T-cell (primary cell): ENCODE measurements around the gene TSACC. TPM values are rescaled to one million over a fixed set of nuclear protein-coding genes. Genes with fewer than 3 reads are reported as not detected.

Experiments used
- ATAC-seq, 4 experiments: fragments of 200-7000 bp in 3 of 4; fragments of 150-1000 bp in 1 of 4; cut with Tn5 transposase; replicated peaks in 1 of 4; 1 replicate in 3 of 4; 2 replicates in 1 of 4; pipeline ENCODE4 v1.10.0; 2021; ENCODE audit warnings: moderate library complexity in 3 of 4, mild to moderate bottlenecking in 2 of 4, moderate number of reproducible peaks in 1 of 4
- CTCF ChIA-PET, 2 donors: fragments of 300-600 bp; sonication (Branson Sonifier 250); formaldehyde crosslinking; loops; one replicate each; lab custom pipeline; 2022; ENCODE audit warnings: antibody characterized with exemption in 2 of 2; lab: Charles Lee
- POLR2A ChIA-PET, 2 donors: fragments of 300-600 bp; sonication (Branson Sonifier 250); formaldehyde crosslinking; loops; one replicate each; lab custom pipeline; 2022; ENCODE audit warnings: antibody characterized with exemption in 2 of 2; lab: Charles Lee
- DNase-seq, 35 experiments: peaks; one replicate each; pipeline versions ENCODE4 v3.0.0 to v3.0.0-alpha.2; 2013 to 2023
- H3K27ac ChIP-seq: one replicate; pipeline ENCODE4 v1.5.1; 2013; ENCODE audit warnings: low read length
- H3K27me3 ChIP-seq, 2 experiments: replicated peaks in 1 of 2; 1 replicate in 1 of 2; 2 replicates in 1 of 2; pipeline versions ENCODE4 v1.6.1 to v1.7.0; 2013; ENCODE audit warnings: low read length in 1 of 2, mixed read lengths in 1 of 2; ENCODE audit not compliant: control insufficient read depth in 2 of 2, insufficient read depth in 2 of 2; ENCODE audit errors: extremely low read depth in 1 of 2
- H3K36me3 ChIP-seq, 2 donors: 1 replicate in 1 of 2; 2 replicates in 1 of 2; pipeline versions ENCODE4 v1.6.1 to v1.7.0; 2013; ENCODE audit warnings: low read length in 1 of 2; ENCODE audit not compliant: control insufficient read depth in 2 of 2, insufficient read depth in 1 of 2; ENCODE audit errors: extremely low read depth in 1 of 2
- H3K4me1 ChIP-seq, 2 experiments: 1 replicate in 1 of 2; 2 replicates in 1 of 2; pipeline versions ENCODE4 v1.6.1 to v1.7.0; 2013; ENCODE audit warnings: low read length in 2 of 2, mixed read lengths in 1 of 2; ENCODE audit not compliant: insufficient read depth in 2 of 2, control insufficient read depth in 1 of 2; ENCODE audit errors: extremely low read depth in 1 of 2
- H3K4me3 ChIP-seq, 2 donors: 1 replicate in 1 of 2; 2 replicates in 1 of 2; pipeline versions ENCODE4 v1.5.1 to v1.7.0; 2013; ENCODE audit warnings: mild to moderate bottlenecking in 2 of 2, low read length in 1 of 2, moderate library complexity in 1 of 2; ENCODE audit not compliant: control insufficient read depth in 1 of 2; ENCODE audit errors: extremely low read depth in 1 of 2
- H3K9me3 ChIP-seq: 2 replicates; pipeline ENCODE4 v1.7.0; 2013
- H3K27ac Mint-ChIP-seq, 2 donors: one replicate each; pipeline ENCODE4 v1.8.0; 2020 to 2021; ENCODE audit warnings: mild to moderate bottlenecking in 2 of 2, mixed read lengths in 2 of 2
- H3K27me3 Mint-ChIP-seq, 2 donors: one replicate each; pipeline ENCODE4 v1.8.0; 2021 to 2022; ENCODE audit warnings: mixed read lengths in 2 of 2
- H3K36me3 Mint-ChIP-seq: one replicate; pipeline ENCODE4 v1.8.0; 2021; ENCODE audit warnings: mixed read lengths
- H3K4me1 Mint-ChIP-seq, 3 donors: one replicate each; pipeline ENCODE4 v1.8.0; 2020 to 2022; ENCODE audit warnings: mixed read lengths in 3 of 3, mild to moderate bottlenecking in 1 of 3
- H3K4me3 Mint-ChIP-seq, 3 donors: one replicate each; pipeline ENCODE4 v1.8.0; 2020 to 2022; ENCODE audit warnings: mild to moderate bottlenecking in 3 of 3, mixed read lengths in 3 of 3, moderate library complexity in 3 of 3
- H3K9me3 Mint-ChIP-seq, 3 donors: one replicate each; pipeline ENCODE4 v1.8.0; 2020 to 2022; ENCODE audit warnings: mixed read lengths in 3 of 3
- WGBS: methylation state at CpG from one replicate; pipeline ENCODE4 v1.1.5; 2013; ENCODE audit warnings: missing lambda C conversion rate; ENCODE audit not compliant: insufficient coverage; 5-methylcytosine and 5-hydroxymethylcytosine counted together
- total RNA-seq, 35 experiments: library from RNA in 6 of 35; stranded (reverse) in 6 of 35; fragments of 120-200 nt in 1 of 35; gene quantifications; one replicate each; pipeline versions ENCODE4 v1.2.1 to v1.2.4 and lab custom pipeline; 2013 to 2026

The TSACC gene
- total RNA-seq, 5 donors from 2014 or later (not counting 1 experiment from before 2014, with no cell fraction given): 0.93 TPM; not detected in 4

DNA sequence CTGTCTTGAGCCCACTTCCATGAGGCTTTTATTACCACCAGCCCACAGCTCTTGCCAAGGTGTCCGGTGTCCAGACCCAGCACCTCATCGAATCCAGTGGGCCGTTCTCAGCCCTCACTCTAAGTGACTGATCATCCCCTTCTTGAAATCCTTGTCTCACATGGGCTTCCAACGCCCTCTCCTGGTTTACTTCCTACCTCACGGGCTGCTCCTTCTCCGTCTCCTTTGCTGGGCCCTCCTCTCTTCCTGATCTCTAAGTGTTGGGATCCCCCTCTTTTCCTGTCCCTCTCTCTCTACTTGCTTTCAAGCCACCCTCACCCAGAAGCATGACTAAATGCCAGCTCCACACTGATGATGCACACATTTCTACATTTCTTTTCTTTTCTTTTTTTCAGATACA, 21.6 kb downstream of the TSACC start:
- CTCF ChIA-PET: interaction anchor here in 1 of 2 donors (0.6 to 0.7 kb wide), 2 partner anchors 14 to 461 kb away, joined by 3 to 4 read pairs; no protein-coding TSS in a partner anchor
- Histone ChIP-seq H3K27me3 (peaks cover 3 to 39% of the 10 kb centered on the region in 2 experiments), H3K4me1 (peaks cover 0 to 8% of the 10 kb centered on the region in 2 experiments), H3K27ac (no peak overlapping the region), H3K9me3 (no peaks in the 10 kb centered on the region), H3K4me3 (no peak overlapping the region), H3K36me3 (no peaks in the 10 kb centered on the region)
- POLR2A ChIA-PET: no interaction called here
- Mint-ChIP-seq H3K27ac (no peak overlapping the region), H3K4me3 (no peak overlapping the region), H3K4me1 (peaks cover 4 to 10% (median 6%) of the 10 kb centered on the region in 3 donors), H3K27me3 (peaks cover 30 to 54% of the 10 kb centered on the region in 2 donors), H3K36me3 (no peaks in the 10 kb centered on the region), H3K9me3 (no peaks in the 10 kb centered on the region)
- 59% methylated on average over 6 of the region's 6 CpGs for WGBS
- DNase-seq: no peak
- ATAC-seq: no peak

DNA sequence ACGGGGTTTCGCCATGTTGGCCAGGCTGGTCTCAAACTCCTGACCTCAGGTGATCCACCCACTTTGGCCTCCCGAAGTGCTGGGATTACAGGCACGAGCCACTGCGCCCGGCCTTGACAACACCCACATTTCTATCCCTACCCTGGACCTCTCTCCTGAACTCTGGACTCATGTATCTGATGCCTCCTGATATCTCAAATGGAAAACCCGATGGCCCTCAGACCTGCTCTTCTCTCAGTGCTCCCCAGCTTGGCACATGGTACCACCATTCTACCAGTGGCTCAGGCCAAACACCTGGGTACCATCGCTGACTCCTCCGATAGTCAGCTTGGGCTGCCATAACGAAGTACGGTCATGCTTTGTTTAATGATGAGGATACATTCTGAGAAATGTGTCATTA, 22.2 kb downstream of the TSACC start:
- H3K9me3 Mint-ChIP-seq: no peaks in the 10 kb centered on the region
- DNase-seq (no peak), ATAC-seq (no peak)
- no peaks in the 10 kb centered on the region for H3K36me3 Mint-ChIP-seq
- 90% methylated on average over 6 of the region's 11 CpGs for WGBS
- H3K27me3 ChIP-seq: peaks cover 3 to 38% of the 10 kb centered on the region in 2 experiments
- H3K4me3 ChIP-seq: no peak overlapping the region
- H3K4me1 Mint-ChIP-seq: peaks cover 4 to 10% (median 6%) of the 10 kb centered on the region in 3 donors
- H3K4me1 ChIP-seq: peaks cover 0 to 8% of the 10 kb centered on the region in 2 experiments
- peaks cover 35 to 57% of the 10 kb centered on the region in 2 donors for H3K27me3 Mint-ChIP-seq
- H3K27ac Mint-ChIP-seq: peak overlapping the region in 1 of 2 donors; percentile 46
- H3K4me3 Mint-ChIP-seq: no peak overlapping the region
- no peak overlapping the region for H3K27ac ChIP-seq
- CTCF ChIA-PET: no interaction called here
- POLR2A ChIA-PET: no interaction called here
- H3K9me3 ChIP-seq: no peaks in the 10 kb centered on the region
- no peaks in the 10 kb centered on the region for H3K36me3 ChIP-seq

DNA sequence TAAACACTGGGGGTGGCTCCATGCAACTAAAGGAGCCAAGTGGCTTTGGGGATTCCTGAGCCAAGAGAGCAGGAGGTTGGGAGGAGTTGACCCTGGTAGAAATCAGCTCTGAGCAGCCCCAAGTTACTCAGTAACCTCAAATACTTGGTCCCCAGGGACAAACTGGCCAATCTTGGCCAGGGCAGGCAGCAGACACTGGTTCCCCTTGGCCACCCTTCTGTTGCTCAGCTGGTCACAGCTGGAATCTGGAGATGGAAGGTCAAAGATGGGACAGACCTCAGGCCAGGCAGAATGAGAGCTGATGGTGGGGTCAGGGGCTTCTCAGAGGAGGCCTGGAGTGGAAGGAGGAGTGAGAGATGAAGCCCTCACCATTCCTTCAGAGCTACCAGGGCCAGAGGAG, 27.4 kb downstream of the TSACC start:
- no peak overlapping the region for H3K4me3 ChIP-seq
- no peak for ATAC-seq
- peaks cover 9 to 63% of the 10 kb centered on the region in 2 experiments for H3K27me3 ChIP-seq
- ChIA-PET POLR2A (no interaction called here), CTCF (no interaction called here)
- no peaks in the 10 kb centered on the region for H3K36me3 ChIP-seq
- no peak overlapping the region for H3K27ac ChIP-seq
- Mint-ChIP-seq H3K36me3 (no peaks in the 10 kb centered on the region), H3K4me1 (peaks cover 0 to 4% (median 4%) of the 10 kb centered on the region in 3 donors), H3K4me3 (no peak overlapping the region), H3K27ac (no peak overlapping the region), H3K9me3 (no peaks in the 10 kb centered on the region), H3K27me3 (peaks cover 34 to 51% of the 10 kb centered on the region in 2 donors)
- H3K4me1 ChIP-seq: peaks cover 0 to 10% of the 10 kb centered on the region in 2 experiments
- H3K9me3 ChIP-seq: no peaks in the 10 kb centered on the region
- DNase-seq: no peak

- Histone ChIP-seq H3K9me3 (no peaks in the 10 kb centered on the region), H3K4me3 (no peak overlapping the region), H3K27me3 (peaks cover 9 to 66% of the 10 kb centered on the region in 2 experiments), H3K27ac (no peak overlapping the region), H3K4me1 (peaks cover 0 to 10% of the 10 kb centered on the region in 2 experiments), H3K36me3 (no peaks in the 10 kb centered on the region)
- Mint-ChIP-seq H3K4me3 (no peak overlapping the region), H3K27me3 (peaks cover 33 to 58% of the 10 kb centered on the region in 2 donors), H3K4me1 (peaks cover 0 to 4% (median 4%) of the 10 kb centered on the region in 3 donors), H3K9me3 (no peaks in the 10 kb centered on the region), H3K27ac (no peak overlapping the region), H3K36me3 (no peaks in the 10 kb centered on the region)
- WGBS: no CpG with 5 or more reads among the region's 5 CpGs
- DNase-seq (no peak), ATAC-seq (no peak)
- ChIA-PET POLR2A (no interaction called here), CTCF (interaction anchor here in 1 of 2 donors (1.0 kb wide), 1 partner anchor 79 kb away, joined by 3 read pairs; no protein-coding TSS in a partner anchor)
Measured at GRCh38 chr1:156366378-156367166, 28.2 kb downstream of the TSACC start.

- Mint-ChIP-seq H3K27me3 (peaks cover 38 to 67% of the 10 kb centered on the region in 2 donors), H3K4me3 (no peak overlapping the region), H3K27ac (no peak overlapping the region), H3K36me3 (no peaks in the 10 kb centered on the region), H3K9me3 (no peaks in the 10 kb centered on the region), H3K4me1 (peaks cover 0 to 4% (median 4%) of the 10 kb centered on the region in 3 donors)
- H3K4me3 ChIP-seq: no peak overlapping the region
- H3K4me1 ChIP-seq: peaks cover 0 to 10% of the 10 kb centered on the region in 2 experiments
- no peak overlapping the region for H3K27ac ChIP-seq
- no peaks in the 10 kb centered on the region for H3K36me3 ChIP-seq
- ChIA-PET POLR2A (no interaction called here), CTCF (interaction anchor here in 1 of 2 donors (1.0 kb wide), 1 partner anchor 78 kb away, joined by 3 read pairs; no protein-coding TSS in a partner anchor)
- 82% methylated on average over 5 of the region's 9 CpGs for WGBS
- DNase-seq: no peak
- peaks cover 9 to 74% of the 10 kb centered on the region in 2 experiments for H3K27me3 ChIP-seq
- ATAC-seq: no peak
- H3K9me3 ChIP-seq: no peaks in the 10 kb centered on the region
Measured at GRCh38 chr1:156367383-156368156, 29.2 kb downstream of the TSACC start.

GRCh38 chr1:156368157-156368658, 29.9 kb downstream of the TSACC start:
- ChIA-PET POLR2A (no interaction called here), CTCF (no interaction called here)
- H3K27ac ChIP-seq: no peak overlapping the region
- H3K36me3 Mint-ChIP-seq: no peaks in the 10 kb centered on the region
- H3K27me3 Mint-ChIP-seq: peaks cover 41 to 73% of the 10 kb centered on the region in 2 donors
- H3K4me1 Mint-ChIP-seq: peaks cover 0 to 4% (median 4%) of the 10 kb centered on the region in 3 donors
- peaks cover 9 to 81% of the 10 kb centered on the region in 2 experiments for H3K27me3 ChIP-seq
- H3K4me3 Mint-ChIP-seq: peak overlapping the region in 1 of 3 donors; percentile 74
- peaks cover 0 to 10% of the 10 kb centered on the region in 2 experiments for H3K4me1 ChIP-seq
- H3K9me3 ChIP-seq: no peaks in the 10 kb centered on the region
- H3K27ac Mint-ChIP-seq: no peak overlapping the region
- no peaks in the 10 kb centered on the region for H3K36me3 ChIP-seq
- no peak for DNase-seq
- no peak for ATAC-seq
- no peaks in the 10 kb centered on the region for H3K9me3 Mint-ChIP-seq
- no peak overlapping the region for H3K4me3 ChIP-seq
- WGBS: 80% methylated on average over 1 of the region's 7 CpGs
